GM12875 (cell line): ENCODE measurements around the gene APH1B.
A peak's percentile ranks its signal among the peaks of the same experiment; 100 is the strongest.

Source experiments
- H3K4me3 ChIP-seq: one replicate; pipeline ENCODE4 v1.5.1; 2011; ENCODE audit warnings: low read depth, low read length, control low read depth
- CTCF ChIP-seq: IDR thresholded peaks from 2 replicates; pipeline ENCODE4 v1.5.1; 2011; ENCODE audit warnings: low read depth, mild to moderate bottlenecking, control low read depth, inconsistent platforms, low read length, moderate library complexity, borderline replicate concordance; ENCODE audit not compliant: insufficient read depth

Gene APH1B

GRCh38 chr15:63277038-63277892 is at the start of gene APH1B:
Gene APH1B (plus strand): TSS chr15:63277605. CDS start chr15:63277624, 19 bp downstream.
- no peak for TF ChIP-seq CTCF

GRCh38 chr15:63227689-63228088 is 49.7 kb upstream of the APH1B start:
- no peak for TF ChIP-seq CTCF
- no peak overlapping the region for H3K4me3 ChIP-seq

More at GRCh38 chr15:63277038-63277892, at the start of gene APH1B:
- peak within 1 kb of the TSS; percentile 81 for H3K4me3 ChIP-seq

- H3K4me3 ChIP-seq = no peak overlapping the region
- TF ChIP-seq CTCF = no peak
Measured at GRCh38 chr15:63231206-63231605, 46.2 kb upstream of the APH1B start.

GRCh38 chr15:63231706-63232105 is 45.7 kb upstream of the APH1B start:
- TF ChIP-seq CTCF = no peak

GRCh38 chr15:63232405-63232804 is 45.0 kb upstream of the APH1B start:
- H3K4me3 ChIP-seq = no peak overlapping the region
- TF ChIP-seq CTCF = no peak

More at GRCh38 chr15:63231706-63232105, 45.7 kb upstream of the APH1B start:
- H3K4me3 ChIP-seq = no peak overlapping the region

GRCh38 chr15:63232943-63233342 is 44.5 kb upstream of the APH1B start:
- no peak for TF ChIP-seq CTCF
- H3K4me3 ChIP-seq = no peak overlapping the region
